HEK293T (cell line): ENCODE measurements around the gene PECR.

Experiments
- FOXK2 ChIP-seq: fragments of 450-650 bp; IDR thresholded peaks from 2 replicates; pipeline ENCODE4 v1.6.1; 2016; ENCODE audit warnings: mild to moderate bottlenecking
- SP1 ChIP-seq: fragments of 450-650 bp; IDR thresholded peaks from 2 replicates; pipeline ENCODE4 v1.6.1; 2017

- TF ChIP-seq FOXK2 (no peak), SP1 (no peak)
Measured at GRCh38 chr2:216041438-216041837, 40.2 kb downstream of the PECR start.
